Endothelial cell (in vitro differentiated cells): Measurements from ENCODE around the gene ATXN1. TPM values are rescaled to one million over a fixed set of nuclear protein-coding genes. Genes with fewer than 3 reads are reported as not detected.

ENCODE experiments used
- DNase-seq: peaks from one replicate; pipeline ENCODE4 v3.0.0; 2021; ENCODE audit warnings: low spot score
- H3K27ac Mint-ChIP-seq: one replicate; pipeline ENCODE4 v1.8.0; 2021; ENCODE audit warnings: mixed read lengths, inconsistent platforms; ENCODE audit not compliant: unreplicated experiment
- H3K27me3 Mint-ChIP-seq: one replicate; pipeline ENCODE4 v1.8.0; 2021; ENCODE audit warnings: mild to moderate bottlenecking, moderate library complexity, mixed read lengths, inconsistent platforms; ENCODE audit not compliant: unreplicated experiment
- H3K36me3 Mint-ChIP-seq: one replicate; pipeline ENCODE4 v1.8.0; 2021; ENCODE audit warnings: mild to moderate bottlenecking, low read depth, mixed read lengths, inconsistent platforms; ENCODE audit not compliant: unreplicated experiment
- H3K4me1 Mint-ChIP-seq: one replicate; pipeline ENCODE4 v1.8.0; 2021; ENCODE audit warnings: mild to moderate bottlenecking, mixed read lengths, inconsistent platforms; ENCODE audit not compliant: unreplicated experiment
- H3K4me3 Mint-ChIP-seq: one replicate; pipeline ENCODE4 v1.8.0; 2021; ENCODE audit warnings: mild to moderate bottlenecking, mixed read lengths, inconsistent platforms; ENCODE audit not compliant: unreplicated experiment
- H3K9me3 Mint-ChIP-seq: one replicate; pipeline ENCODE4 v1.8.0; 2021; ENCODE audit warnings: mixed read lengths, inconsistent platforms; ENCODE audit not compliant: unreplicated experiment
- CTCF ChIP-seq: fragments of 200-600 bp; sonication (generic); IDR thresholded peaks from one replicate; pipeline ENCODE4 v1.5.0; 2021; ENCODE audit warnings: antibody characterized with exemption; ENCODE audit not compliant: unreplicated experiment
- total RNA-seq: library from RNA; stranded (reverse); fragmentation: NEBNext Ultra II Directional; extraction: Animal tissue kit (Norgen Biotek cat#: 25700); gene quantifications from one replicate; pipeline ENCODE4 v1.2.1, GENCODE V29; 2021; ENCODE audit not compliant: unreplicated experiment

Gene ATXN1
- total RNA-seq, 1 donor from 2014 or later: 18.7 TPM

- H3K36me3 Mint-ChIP-seq: no peaks in the 10 kb centered on the region
Observed at GRCh38 chr6:16397623-16398022, 363.6 kb downstream of the ATXN1 start.

DNA sequence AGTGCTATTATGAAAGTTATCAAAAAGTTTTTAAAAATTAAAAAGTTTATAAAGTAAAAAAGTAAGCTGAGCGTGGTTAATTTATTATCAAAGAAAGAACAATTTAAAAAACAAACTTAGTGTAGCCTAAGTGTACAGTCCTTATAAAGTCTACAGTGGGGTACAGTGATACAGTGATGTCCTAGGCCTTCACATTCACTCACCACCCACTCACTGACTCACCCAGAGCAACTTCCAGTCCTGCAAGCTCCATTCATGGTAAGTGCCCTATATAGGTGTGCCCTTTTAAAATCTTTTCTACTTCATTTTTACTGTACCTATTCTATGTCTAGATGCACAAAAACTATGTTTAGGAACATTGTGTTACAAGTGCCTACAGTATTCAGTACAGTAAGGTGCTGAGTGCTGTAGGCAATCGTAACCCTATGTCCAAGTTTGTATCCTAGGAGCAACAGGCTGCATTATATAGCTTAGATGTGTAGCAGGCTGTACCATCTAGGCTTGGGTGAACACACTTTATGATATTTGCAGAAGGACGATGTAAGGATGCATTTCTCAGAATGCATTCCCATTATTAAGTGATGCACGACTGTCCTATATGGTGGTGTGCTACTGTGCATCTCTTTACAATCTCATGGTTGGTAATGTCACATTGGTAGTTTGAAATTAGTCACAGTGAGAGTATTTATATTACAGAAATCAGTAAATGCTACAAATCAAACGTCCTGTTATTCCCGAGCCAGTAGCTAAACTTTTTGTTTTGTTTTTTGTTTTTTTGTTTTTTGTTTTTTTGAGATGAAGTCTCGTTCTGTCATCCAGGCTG, 364.6 kb downstream of the ATXN1 start:
- Mint-ChIP-seq H3K36me3 (no peaks in the 10 kb centered on the region), H3K4me3 (no peak overlapping the region), H3K27ac (no peak overlapping the region), H3K4me1 (no peaks in the 10 kb centered on the region), H3K9me3 (no peaks in the 10 kb centered on the region), H3K27me3 (peaks cover 4% of the 10 kb centered on the region)
- no peak for DNase-seq
- TF ChIP-seq CTCF: no peak

More at GRCh38 chr6:16397623-16398022, 363.6 kb downstream of the ATXN1 start:
- no peak overlapping the region for H3K4me3 Mint-ChIP-seq
- H3K9me3 Mint-ChIP-seq: no peaks in the 10 kb centered on the region
- H3K4me1 Mint-ChIP-seq: no peaks in the 10 kb centered on the region
- H3K27ac Mint-ChIP-seq: no peak overlapping the region
- no peak for DNase-seq
- TF ChIP-seq CTCF: no peak
- H3K27me3 Mint-ChIP-seq: peaks cover 4% of the 10 kb centered on the region

GRCh38 chr6:16394632-16395031, 366.6 kb downstream of the ATXN1 start:
- Mint-ChIP-seq H3K27ac (no peak overlapping the region), H3K4me1 (no peaks in the 10 kb centered on the region), H3K4me3 (no peak overlapping the region), H3K9me3 (no peaks in the 10 kb centered on the region), H3K27me3 (peaks cover 2% of the 10 kb centered on the region), H3K36me3 (no peaks in the 10 kb centered on the region)
- DNase-seq: no peak
- TF ChIP-seq CTCF: no peak

GRCh38 chr6:16393326-16393725, 367.9 kb downstream of the ATXN1 start:
- H3K9me3 Mint-ChIP-seq: no peaks in the 10 kb centered on the region
- TF ChIP-seq CTCF: no peak
- no peak overlapping the region for H3K4me3 Mint-ChIP-seq
- H3K36me3 Mint-ChIP-seq: no peaks in the 10 kb centered on the region
- H3K4me1 Mint-ChIP-seq: no peaks in the 10 kb centered on the region
- no peak overlapping the region for H3K27ac Mint-ChIP-seq
- DNase-seq: no peak
- H3K27me3 Mint-ChIP-seq: no peaks in the 10 kb centered on the region

- no peak overlapping the region for H3K27ac Mint-ChIP-seq
- H3K4me1 Mint-ChIP-seq: no peaks in the 10 kb centered on the region
- no peaks in the 10 kb centered on the region for H3K36me3 Mint-ChIP-seq
- no peak overlapping the region for H3K4me3 Mint-ChIP-seq
- H3K27me3 Mint-ChIP-seq: no peaks in the 10 kb centered on the region
- no peak for TF ChIP-seq CTCF
- no peak for DNase-seq
- no peaks in the 10 kb centered on the region for H3K9me3 Mint-ChIP-seq
Observed at GRCh38 chr6:16392010-16392409, 369.2 kb downstream of the ATXN1 start.
